CD4-positive, CD25-positive, alpha-beta regulatory T cell (primary cell): ENCODE results near the gene MAP3K8. TPM values are rescaled to one million over a fixed set of nuclear protein-coding genes. Genes with fewer than 3 reads are reported as not detected.

Experiments
- ATAC-seq, 2 donors: fragments of 150-1000 bp; cut with Tn5 transposase; one replicate each; pipeline ENCODE4 v1.10.0; 2021; ENCODE audit warnings: low read depth in 2 of 2, moderate number of reproducible peaks in 2 of 2, moderate library complexity in 1 of 2
- DNase-seq, 3 donors: peaks; one replicate each; pipeline versions ENCODE4 v3.0.0 to v3.0.0-alpha.2; 2012 to 2022; ENCODE audit warnings: mixed read lengths in 1 of 3
- H3K27ac ChIP-seq: one replicate; pipeline ENCODE4 v1.7.0; 2013; ENCODE audit warnings: mild to moderate bottlenecking, low read length; ENCODE audit not compliant: insufficient read depth, poor library complexity, severe bottlenecking
- H3K27me3 ChIP-seq: one replicate; pipeline ENCODE4 v1.7.0; 2013; ENCODE audit warnings: low read length; ENCODE audit not compliant: control insufficient read depth, insufficient read depth
- H3K36me3 ChIP-seq: one replicate; pipeline ENCODE4 v1.7.0; 2013; ENCODE audit warnings: mild to moderate bottlenecking, low read length, moderate library complexity; ENCODE audit not compliant: control insufficient read depth, insufficient read depth
- H3K4me1 ChIP-seq: 2 replicates; pipeline ENCODE4 v1.7.0; 2013; ENCODE audit warnings: mild to moderate bottlenecking, low read length; ENCODE audit not compliant: insufficient read depth, control insufficient read depth, poor library complexity, severe bottlenecking
- H3K4me3 ChIP-seq: one replicate; pipeline ENCODE4 v1.7.0; 2013; ENCODE audit warnings: low read depth, mild to moderate bottlenecking, low read length, moderate library complexity
- H3K9me3 ChIP-seq, 2 experiments: 1 replicate in 1 of 2; 2 replicates in 1 of 2; pipeline ENCODE4 v1.7.0; 2013; ENCODE audit warnings: low read length in 2 of 2, mild to moderate bottlenecking in 1 of 2, moderate library complexity in 1 of 2; ENCODE audit not compliant: control insufficient read depth in 2 of 2
- H3K27ac Mint-ChIP-seq, 3 donors: one replicate each; pipeline ENCODE4 v1.8.0; 2020 to 2022; ENCODE audit warnings: mild to moderate bottlenecking in 3 of 3, mixed read lengths in 3 of 3, moderate library complexity in 2 of 3
- H3K27me3 Mint-ChIP-seq: one replicate; pipeline ENCODE4 v1.8.0; 2022; ENCODE audit warnings: mild to moderate bottlenecking, mixed read lengths
- H3K36me3 Mint-ChIP-seq: one replicate; pipeline ENCODE4 v1.8.0; 2020; ENCODE audit warnings: mixed read lengths
- H3K4me1 Mint-ChIP-seq, 4 donors: one replicate each; pipeline ENCODE4 v1.8.0; 2020 to 2022; ENCODE audit warnings: mixed read lengths in 4 of 4, mild to moderate bottlenecking in 1 of 4
- H3K4me3 Mint-ChIP-seq, 4 donors: one replicate each; pipeline ENCODE4 v1.8.0; 2020 to 2022; ENCODE audit warnings: mild to moderate bottlenecking in 4 of 4, mixed read lengths in 4 of 4, moderate library complexity in 3 of 4
- H3K9me3 Mint-ChIP-seq, 7 donors: one replicate each; pipeline ENCODE4 v1.8.0; 2020 to 2022; ENCODE audit warnings: mixed read lengths in 7 of 7, mild to moderate bottlenecking in 3 of 7, moderate library complexity in 2 of 7
- polyA plus RNA-seq, 4 donors: library from polyadenylated mRNA; unstranded; fragments of 300-500 nt; fragmentation: Illumina TruSeq; gene quantifications; one replicate each; pipeline ENCODE4 v1.2.3, GENCODE V29; 2021
- total RNA-seq: library from RNA; stranded (reverse); gene quantifications from one replicate; pipeline ENCODE4 v1.2.3, GENCODE V29; 2022

MAP3K8 gene
- total and polyA plus RNA-seq, 5 donors from 2014 or later: 0.69 to 31.0 (median 1.1) TPM

GRCh38 chr10:30453764-30454527, 20.0 kb downstream of the MAP3K8 start:
- Histone ChIP-seq H3K27ac (no peak overlapping the region), H3K4me1 (peaks cover 24% of the 10 kb centered on the region), H3K27me3 (no peaks in the 10 kb centered on the region), H3K9me3 (no peaks in the 10 kb centered on the region), H3K4me3 (no peak overlapping the region), H3K36me3 (peaks cover 5% of the 10 kb centered on the region)
- Mint-ChIP-seq H3K27ac (peak overlapping the region in 2 of 3 donors; percentile 79), H3K4me3 (no peak overlapping the region), H3K9me3 (no peaks in the 10 kb centered on the region), H3K27me3 (no peaks in the 10 kb centered on the region), H3K4me1 (peaks cover 6 to 40% (median 18%) of the 10 kb centered on the region in 4 donors), H3K36me3 (peaks cover 12% of the 10 kb centered on the region)
- ATAC-seq (no peak), DNase-seq (no peak)

GRCh38 chr10:30454744-30455510, 20.9 kb downstream of the MAP3K8 start:
- Mint-ChIP-seq H3K27ac (peak overlapping the region in 2 of 3 donors; percentile 89 to 91), H3K9me3 (no peaks in the 10 kb centered on the region), H3K4me1 (peaks cover 6 to 40% (median 18%) of the 10 kb centered on the region in 4 donors), H3K36me3 (peaks cover 8% of the 10 kb centered on the region), H3K27me3 (no peaks in the 10 kb centered on the region), H3K4me3 (no peak overlapping the region)
- Histone ChIP-seq H3K4me1 (peaks cover 24% of the 10 kb centered on the region), H3K36me3 (peaks cover 7% of the 10 kb centered on the region), H3K4me3 (no peak overlapping the region), H3K9me3 (no peaks in the 10 kb centered on the region), H3K27me3 (no peaks in the 10 kb centered on the region), H3K27ac (peak overlapping the region; percentile 19)
- DNase-seq: no peak
- no peak for ATAC-seq

DNA sequence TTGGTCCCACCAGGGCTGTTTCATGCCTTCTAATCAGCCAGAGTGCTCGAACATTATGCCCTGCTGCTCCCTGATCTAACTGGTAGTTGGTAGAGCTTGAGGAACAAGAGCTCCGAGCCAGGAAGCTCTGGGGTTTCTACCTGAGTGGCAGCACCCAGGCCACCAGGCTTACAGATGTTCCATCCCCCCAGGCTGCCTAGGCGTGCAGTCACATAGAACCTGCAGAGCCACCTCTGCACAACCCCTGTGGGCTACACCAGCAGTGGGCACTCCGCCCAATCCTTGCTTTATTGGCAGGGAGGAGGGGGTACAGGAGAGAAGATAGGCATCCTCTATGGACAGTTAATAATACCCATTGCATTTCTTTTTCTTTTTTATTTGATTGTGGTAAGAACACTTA, 21.8 kb downstream of the MAP3K8 start:
- Histone ChIP-seq H3K4me3 (peak overlapping the region; percentile 52), H3K36me3 (peaks cover 7% of the 10 kb centered on the region), H3K27ac (peak overlapping the region; percentile 47), H3K27me3 (no peaks in the 10 kb centered on the region), H3K9me3 (no peaks in the 10 kb centered on the region), H3K4me1 (peaks cover 24% of the 10 kb centered on the region)
- peaks cover 6 to 40% (median 18%) of the 10 kb centered on the region in 4 donors for H3K4me1 Mint-ChIP-seq
- peak overlapping the region; percentile 55 to 83 (median 65) for H3K4me3 Mint-ChIP-seq
- ATAC-seq (peak; percentile 67 to 70), DNase-seq (peak in 2 of 3 donors; percentile 15 to 49)
- H3K27me3 Mint-ChIP-seq: no peaks in the 10 kb centered on the region
- H3K27ac Mint-ChIP-seq: peak overlapping the region; percentile 84 to 91 (median 89)
- no peaks in the 10 kb centered on the region for H3K9me3 Mint-ChIP-seq
- peaks cover 9% of the 10 kb centered on the region for H3K36me3 Mint-ChIP-seq

- DNase-seq: peak in 2 of 3 donors; percentile 19 to 82
- Mint-ChIP-seq H3K4me1 (peaks cover 6 to 40% (median 18%) of the 10 kb centered on the region in 4 donors), H3K27ac (peak overlapping the region; percentile 84 to 89 (median 86)), H3K9me3 (no peaks in the 10 kb centered on the region), H3K27me3 (no peaks in the 10 kb centered on the region), H3K4me3 (peak overlapping the region; percentile 55 to 83 (median 65)), H3K36me3 (peaks cover 10% of the 10 kb centered on the region)
- Histone ChIP-seq H3K36me3 (peaks cover 9% of the 10 kb centered on the region), H3K27me3 (no peaks in the 10 kb centered on the region), H3K4me1 (peaks cover 24% of the 10 kb centered on the region), H3K27ac (peak overlapping the region; percentile 47), H3K4me3 (peak overlapping the region; percentile 52), H3K9me3 (no peaks in the 10 kb centered on the region)
- peak; percentile 60 to 75 for ATAC-seq
Measured at GRCh38 chr10:30456266-30456665, 22.3 kb downstream of the MAP3K8 start.

GRCh38 chr10:30459283-30459682, 25.3 kb downstream of the MAP3K8 start:
- Mint-ChIP-seq H3K27me3 (no peaks in the 10 kb centered on the region), H3K36me3 (peaks cover 10% of the 10 kb centered on the region), H3K4me1 (peaks cover 6 to 33% (median 17%) of the 10 kb centered on the region in 4 donors), H3K9me3 (no peaks in the 10 kb centered on the region), H3K4me3 (no peak overlapping the region), H3K27ac (no peak overlapping the region)
- no peaks in the 10 kb centered on the region for H3K27me3 ChIP-seq
- no peak overlapping the region for H3K27ac ChIP-seq
- H3K4me1 ChIP-seq: peaks cover 24% of the 10 kb centered on the region
- no peak for DNase-seq
- H3K4me3 ChIP-seq: no peak overlapping the region
- no peak for ATAC-seq
- peaks cover 14% of the 10 kb centered on the region for H3K36me3 ChIP-seq
- H3K9me3 ChIP-seq: no peaks in the 10 kb centered on the region

DNA sequence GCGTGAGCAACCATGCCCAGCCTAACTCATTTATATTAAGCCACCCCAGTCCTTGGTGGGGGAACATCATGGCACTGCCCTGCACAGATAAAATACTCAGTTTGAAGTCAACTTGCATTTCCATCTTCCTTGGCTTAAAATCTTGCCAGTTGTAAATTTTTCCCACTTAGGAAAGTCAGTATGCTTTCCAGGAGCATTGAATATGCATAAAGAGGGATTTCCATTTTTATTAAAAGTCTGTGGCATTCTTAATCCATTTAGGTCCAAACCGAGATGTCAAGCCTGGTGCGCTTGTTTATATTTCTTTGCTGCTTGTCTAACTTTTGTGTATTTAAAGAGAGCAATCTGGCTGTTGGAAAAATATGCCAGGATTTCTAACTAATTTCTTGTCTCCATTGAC, 26.1 kb downstream of the MAP3K8 start:
- Mint-ChIP-seq H3K4me1 (peaks cover 5 to 26% (median 13%) of the 10 kb centered on the region in 4 donors), H3K27me3 (no peaks in the 10 kb centered on the region), H3K4me3 (no peak overlapping the region), H3K9me3 (no peaks in the 10 kb centered on the region), H3K27ac (peak overlapping the region in 2 of 3 donors; percentile 10 to 28), H3K36me3 (peaks cover 10% of the 10 kb centered on the region)
- Histone ChIP-seq H3K36me3 (peaks cover 14% of the 10 kb centered on the region), H3K27ac (no peak overlapping the region), H3K9me3 (no peaks in the 10 kb centered on the region), H3K27me3 (no peaks in the 10 kb centered on the region), H3K4me1 (peaks cover 21% of the 10 kb centered on the region), H3K4me3 (no peak overlapping the region)
- ATAC-seq (no peak), DNase-seq (no peak)

DNA sequence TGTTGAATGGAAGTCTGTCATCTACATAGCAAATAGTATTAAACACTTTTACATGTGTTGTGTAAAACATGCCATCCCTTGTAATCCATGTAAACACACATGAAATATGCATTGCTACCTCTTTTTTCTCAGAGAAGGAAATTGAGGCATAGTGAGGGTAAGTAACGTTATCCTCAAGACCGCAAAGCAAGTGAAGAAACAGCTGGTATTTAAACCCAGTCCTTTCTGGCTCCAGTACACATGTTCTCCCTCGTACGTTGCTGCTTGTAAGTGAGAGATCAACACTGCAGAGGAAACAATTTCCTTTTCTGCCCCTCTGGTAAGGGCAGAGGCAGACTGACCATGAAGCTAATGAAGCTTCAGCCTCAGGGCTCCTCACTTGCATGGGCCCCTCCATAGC, 28.5 kb downstream of the MAP3K8 start:
- H3K36me3 ChIP-seq: peaks cover 14% of the 10 kb centered on the region
- no peaks in the 10 kb centered on the region for H3K27me3 ChIP-seq
- Mint-ChIP-seq H3K27me3 (peaks cover 4% of the 10 kb centered on the region), H3K27ac (no peak overlapping the region), H3K9me3 (no peaks in the 10 kb centered on the region), H3K4me1 (peaks cover 0 to 5% (median 0%) of the 10 kb centered on the region in 4 donors), H3K36me3 (peaks cover 10% of the 10 kb centered on the region), H3K4me3 (no peak overlapping the region)
- H3K4me1 ChIP-seq: no peaks in the 10 kb centered on the region
- H3K27ac ChIP-seq: no peak overlapping the region
- DNase-seq (no peak), ATAC-seq (no peak)
- no peaks in the 10 kb centered on the region for H3K9me3 ChIP-seq
- H3K4me3 ChIP-seq: no peak overlapping the region
